ENCODE data around the gene PRPF31. TPM values are rescaled to one million over a fixed set of nuclear protein-coding genes. Genes with fewer than 3 reads are reported as not detected.

The PRPF31 gene
- total and polyA plus RNA-seq, 9 of the 15 experiments (the other 6 are each of a cell fraction or from before 2014, with no cell fraction given), result 5.8 to 92.2 (median 69.2) TPM

- TF ChIP-seq HDAC2 (IDR thresholded peaks at IDR 0.05), result peak; percentile 47; the same call in 1 of the 2 replicates
- TF ChIP-seq MCM5 (IDR thresholded peaks at IDR 0.05; ENCODE audit: low read depth), result no peak
- peak; percentile 15 for TF ChIP-seq PHF20 (IDR thresholded peaks at IDR 0.05; ENCODE audit: partially characterized antibody)
- peak; percentile 61 for TF ChIP-seq PKNOX1 (IDR thresholded peaks at IDR 0.05)
- TF ChIP-seq SAFB (IDR thresholded peaks at IDR 0.05; ENCODE audit: borderline replicate concordance, low read depth, low read length), result no peak
- TF ChIP-seq, protein P1, sequence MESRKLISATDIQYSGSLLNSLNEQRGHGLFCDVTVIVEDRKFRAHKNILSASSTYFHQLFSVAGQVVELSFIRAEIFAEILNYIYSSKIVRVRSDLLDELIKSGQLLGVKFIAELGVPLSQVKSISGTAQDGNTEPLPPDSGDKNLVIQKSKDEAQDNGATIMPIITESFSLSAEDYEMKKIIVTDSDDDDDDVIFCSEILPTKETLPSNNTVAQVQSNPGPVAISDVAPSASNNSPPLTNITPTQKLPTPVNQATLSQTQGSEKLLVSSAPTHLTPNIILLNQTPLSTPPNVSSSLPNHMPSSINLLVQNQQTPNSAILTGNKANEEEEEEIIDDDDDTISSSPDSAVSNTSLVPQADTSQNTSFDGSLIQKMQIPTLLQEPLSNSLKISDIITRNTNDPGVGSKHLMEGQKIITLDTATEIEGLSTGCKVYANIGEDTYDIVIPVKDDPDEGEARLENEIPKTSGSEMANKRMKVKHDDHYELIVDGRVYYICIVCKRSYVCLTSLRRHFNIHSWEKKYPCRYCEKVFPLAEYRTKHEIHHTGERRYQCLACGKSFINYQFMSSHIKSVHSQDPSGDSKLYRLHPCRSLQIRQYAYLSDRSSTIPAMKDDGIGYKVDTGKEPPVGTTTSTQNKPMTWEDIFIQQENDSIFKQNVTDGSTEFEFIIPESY (CRISPR knock-in tag; IDR thresholded peaks at IDR 0.05), result no peak
- TF ChIP-seq ARHGAP35 (IDR thresholded peaks at IDR 0.05; ENCODE audit: partially characterized antibody), result peak; percentile 59
- TF ChIP-seq, protein P2, sequence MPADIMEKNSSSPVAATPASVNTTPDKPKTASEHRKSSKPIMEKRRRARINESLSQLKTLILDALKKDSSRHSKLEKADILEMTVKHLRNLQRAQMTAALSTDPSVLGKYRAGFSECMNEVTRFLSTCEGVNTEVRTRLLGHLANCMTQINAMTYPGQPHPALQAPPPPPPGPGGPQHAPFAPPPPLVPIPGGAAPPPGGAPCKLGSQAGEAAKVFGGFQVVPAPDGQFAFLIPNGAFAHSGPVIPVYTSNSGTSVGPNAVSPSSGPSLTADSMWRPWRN (IDR thresholded peaks at IDR 0.05; ENCODE audit: low read depth), result no peak
- no peak for TF ChIP-seq CREB3L1 (IDR thresholded peaks at IDR 0.05; ENCODE audit: borderline replicate concordance, low read depth)
- no peak for TF ChIP-seq KDM5B (IDR thresholded peaks at IDR 0.05; ENCODE audit: insufficient replicate concordance, low read depth, low read length)
- no peak for TF ChIP-seq SP2 (IDR thresholded peaks at IDR 0.05; ENCODE audit: extremely low read depth, low read depth, low read length, poor library complexity, severe bottlenecking)
- TF ChIP-seq CREM (IDR thresholded peaks at IDR 0.05; ENCODE audit: low read depth), result 0 out of 2 replicates have a peak, but pooled peaks have one; percentile 2
- TF ChIP-seq PTBP1 (IDR thresholded peaks at IDR 0.05; ENCODE audit: low read depth, low read length), result no peak
- TF ChIP-seq ERF (CRISPR knock-in tag; IDR thresholded peaks at IDR 0.05), result no peak
- TF ChIP-seq ZKSCAN3 (CRISPR knock-in tag; IDR thresholded peaks at IDR 0.05), result no peak
- TF ChIP-seq PTTG1 (tag; IDR thresholded peaks at IDR 0.05; ENCODE audit: low read depth), result no peak
- TF ChIP-seq ZZZ3 (IDR thresholded peaks at IDR 0.05), result no peak
- TF ChIP-seq ZNF165 (CRISPR knock-in tag; IDR thresholded peaks at IDR 0.05; ENCODE audit: borderline replicate concordance), result no peak
- TF ChIP-seq ZFPM2 (CRISPR knock-in tag; IDR thresholded peaks at IDR 0.05), result no peak
- no peak for TF ChIP-seq RAD51 (IDR thresholded peaks at IDR 0.05; ENCODE audit: borderline replicate concordance, low read depth)
- TF ChIP-seq BCLAF1 (IDR thresholded peaks at IDR 0.05; ENCODE audit: borderline replicate concordance in 1 of 2, control insufficient read depth in 1 of 2, low read depth in 2 of 2, low read length in 1 of 2), result no peak
Measured at GRCh38 chr19:54096617-54097106, 18.9 kb upstream of the PRPF31 start (continued).
